SU-DHL-6 (cell line): Measurements from ENCODE around the gene SLC6A8.

ENCODE experiments used
- H2AFZ ChIP-seq: fragments of 200-600 bp; sonication (generic); 2 replicates; pipeline ENCODE4 v1.6.1; 2014; ENCODE audit warnings: low read depth, mild to moderate bottlenecking, moderate library complexity, mixed read lengths, antibody characterized with exemption, low read length; ENCODE audit not compliant: severe bottlenecking
- H3F3A ChIP-seq: fragments of 200-600 bp; shearing (Covaris generic); 2 replicates; pipeline ENCODE4 v1.6.0; 2016; ENCODE audit warnings: antibody characterized with exemption, mild to moderate bottlenecking; ENCODE audit not compliant: insufficient read depth
- H3K27ac ChIP-seq: fragments of 200-600 bp; sonication (generic); 2 replicates; pipeline ENCODE4 v1.5.1; 2016; ENCODE audit warnings: low read depth, mild to moderate bottlenecking, low read length, moderate library complexity, mixed read lengths
- H3K27me3 ChIP-seq: fragments of 200-600 bp; sonication (generic), shearing (Covaris generic); 2 replicates; pipeline ENCODE4 v1.6.0; 2014; ENCODE audit warnings: mild to moderate bottlenecking, low read length
- H3K36me3 ChIP-seq: fragments of 200-600 bp; sonication (generic); 2 replicates; pipeline ENCODE4 v1.6.1; 2014; ENCODE audit warnings: mild to moderate bottlenecking, low read length, mixed read lengths
- H3K4me2 ChIP-seq: fragments of 300-600, 200-600 bp; shearing (Covaris generic), sonication (generic); 2 replicates; pipeline ENCODE4 v1.6.0; 2014; ENCODE audit warnings: low read length, low read depth, mild to moderate bottlenecking; ENCODE audit not compliant: poor library complexity, severe bottlenecking
- H3K4me3 ChIP-seq: fragments of 200-600 bp; sonication (generic); 2 replicates; pipeline ENCODE4 v1.5.1; 2014; ENCODE audit warnings: antibody characterized with exemption, low read length, mild to moderate bottlenecking, mixed read lengths; ENCODE audit not compliant: insufficient read depth, poor library complexity, severe bottlenecking
- H3K79me2 ChIP-seq: fragments of 200-600 bp; sonication (generic); 2 replicates; pipeline ENCODE4 v1.6.1; 2014; ENCODE audit warnings: mild to moderate bottlenecking, low read length, moderate library complexity; ENCODE audit not compliant: insufficient read depth
- H3K9ac ChIP-seq: fragments of 200-600 bp; sonication (generic); 2 replicates; pipeline ENCODE4 v1.7.0; 2014; ENCODE audit warnings: mild to moderate bottlenecking, low read length
- H3K9me2 ChIP-seq: fragments of 200-600 bp; sonication (generic); replicated peaks from 2 replicates; pipeline ENCODE4 v1.6.1; 2014; ENCODE audit warnings: low read length; ENCODE audit not compliant: insufficient read depth
- H3K9me3 ChIP-seq: fragments of 200-600 bp; sonication (generic); 2 replicates; pipeline ENCODE4 v1.6.1; 2014; ENCODE audit warnings: low read length, mixed read lengths; ENCODE audit not compliant: insufficient read depth
- H4K20me1 ChIP-seq: fragments of 200-600 bp; sonication (generic); 2 replicates; pipeline ENCODE4 v1.6.1; 2014; ENCODE audit warnings: low read depth, mild to moderate bottlenecking, antibody characterized with exemption, low read length, moderate library complexity, mixed read lengths
- CTCF ChIP-seq: fragments of 200-600 bp; sonication (generic); IDR thresholded peaks from one replicate; pipeline ENCODE4 v1.5.1; 2017; ENCODE audit warnings: antibody characterized with exemption, mild to moderate bottlenecking, low read length, moderate library complexity; ENCODE audit not compliant: insufficient read depth, poor library complexity, severe bottlenecking
- EZH2phosphoT487 ChIP-seq: fragments of 200-600 bp; sonication (generic), shearing (Covaris generic); conservative IDR thresholded peaks from 2 replicates; pipeline ENCODE4 v1.6.1; 2018; ENCODE audit warnings: mild to moderate bottlenecking, antibody characterized with exemption, low read length, moderate library complexity, mixed read lengths

SLC6A8 gene

GRCh38 chrX:153684467-153685155 lies 3.1 kb upstream of the SLC6A8 start:
- no peaks in the 10 kb centered on the region for H3K9me3 ChIP-seq
- H3K9me2 ChIP-seq: no peaks in the 10 kb centered on the region
- no peaks in the 10 kb centered on the region for H4K20me1 ChIP-seq
- no peaks in the 10 kb centered on the region for H3K79me2 ChIP-seq
- no peak for TF ChIP-seq CTCF
- no peak for TF ChIP-seq EZH2phosphoT487
- no peaks in the 10 kb centered on the region for H3F3A ChIP-seq
- H3K27me3 ChIP-seq: no peaks in the 10 kb centered on the region
- H2AFZ ChIP-seq: no peak overlapping the region
- no peak overlapping the region for H3K4me2 ChIP-seq
- H3K27ac ChIP-seq: no peak overlapping the region
- no peak overlapping the region for H3K4me3 ChIP-seq
- no peak overlapping the region for H3K9ac ChIP-seq
- H3K36me3 ChIP-seq: no peaks in the 10 kb centered on the region

- H4K20me1 ChIP-seq: no peaks in the 10 kb centered on the region
- no peaks in the 10 kb centered on the region for H3K36me3 ChIP-seq
- H3K9me2 ChIP-seq: no peaks in the 10 kb centered on the region
- no peak overlapping the region for H3K9ac ChIP-seq
- no peak overlapping the region for H3K4me3 ChIP-seq
- H3K4me2 ChIP-seq: no peak overlapping the region
- no peak for TF ChIP-seq CTCF
- no peak for TF ChIP-seq EZH2phosphoT487
- H3K79me2 ChIP-seq: no peaks in the 10 kb centered on the region
- no peak overlapping the region for H3K27ac ChIP-seq
- no peaks in the 10 kb centered on the region for H3K27me3 ChIP-seq
- no peak overlapping the region for H2AFZ ChIP-seq
- H3K9me3 ChIP-seq: no peaks in the 10 kb centered on the region
- no peaks in the 10 kb centered on the region for H3F3A ChIP-seq
Measured at GRCh38 chrX:153685156-153685536, 2.6 kb upstream of the SLC6A8 start.

DNA sequence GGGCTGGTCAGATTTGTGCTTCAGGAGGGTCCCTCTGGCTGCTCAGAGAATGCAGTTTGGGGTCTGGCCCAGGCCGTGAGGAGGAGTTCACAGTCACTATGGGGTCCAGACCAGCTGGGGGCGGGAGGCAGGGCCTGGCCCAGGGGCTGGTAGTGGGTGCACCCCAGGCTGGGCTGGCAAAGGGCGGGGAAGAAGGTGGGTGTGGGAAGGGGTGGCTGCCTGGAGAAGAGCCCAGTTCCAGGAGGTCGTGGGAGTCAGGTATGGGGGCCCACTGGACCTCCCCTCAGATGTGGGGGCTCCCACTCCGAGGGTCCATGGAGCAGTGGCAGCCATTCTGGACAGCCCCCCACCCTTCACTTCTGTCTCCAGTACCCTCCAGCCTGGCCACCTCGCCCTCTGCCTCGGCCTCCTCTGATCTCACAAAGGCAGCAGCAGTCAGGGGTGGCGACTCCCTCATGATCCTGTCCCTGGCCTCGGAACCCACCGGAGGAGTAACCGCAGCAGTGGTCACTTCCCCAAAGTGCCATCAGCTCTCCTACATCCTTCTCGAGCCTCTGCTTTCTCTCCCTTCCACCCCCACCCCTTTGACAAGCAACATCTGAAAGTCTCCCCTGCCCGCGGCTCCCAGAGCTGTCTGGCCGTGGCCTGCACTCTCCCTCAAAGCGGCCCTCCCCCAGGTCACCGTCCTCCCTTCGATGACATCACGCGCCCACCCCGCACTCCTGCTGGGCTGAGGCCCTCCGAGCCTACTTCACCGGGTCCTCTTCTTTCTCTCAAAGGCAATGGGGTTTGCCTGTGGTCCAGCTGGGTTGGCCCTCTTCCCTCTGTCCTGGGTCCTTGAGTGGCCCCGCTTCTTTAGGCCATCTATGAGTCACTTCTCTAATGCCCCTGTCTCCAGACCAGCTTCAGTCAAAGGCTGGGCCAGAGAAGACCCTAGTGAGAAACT lies 1.7 kb upstream of the SLC6A8 start:
- Histone ChIP-seq H3F3A (no peaks in the 10 kb centered on the region), H3K4me3 (no peak overlapping the region), H3K27me3 (no peaks in the 10 kb centered on the region), H3K9me2 (no peaks in the 10 kb centered on the region), H4K20me1 (no peaks in the 10 kb centered on the region), H3K27ac (no peak overlapping the region), H2AFZ (no peak overlapping the region), H3K9ac (no peak overlapping the region), H3K36me3 (no peaks in the 10 kb centered on the region), H3K4me2 (no peak overlapping the region), H3K9me3 (no peaks in the 10 kb centered on the region), H3K79me2 (no peaks in the 10 kb centered on the region)
- TF ChIP-seq CTCF (no peak), EZH2phosphoT487 (no peak)
